ENCODE results near the gene KCNE3.
"Not testable (repeated sequence)": the region's sequence is repeated elsewhere in the genome, so short reads cannot be mapped to it uniquely, and the experiment has no call there.

- not testable (repeated sequence) for TF ChIP-seq CTCF, EP300 (IDR thresholded peaks at IDR 0.05)
These were observed 50.4 kb downstream of the KCNE3 start for GRCh38 chr11:74416974-74417373.
